GM15510 (cell line): ENCODE measurements around the gene LPP.

Experiments used
- POLR2A ChIP-seq: IDR thresholded peaks from 3 replicates; pipeline ENCODE4 v1.6.1; 2011; ENCODE audit warnings: borderline replicate concordance; ENCODE audit not compliant: insufficient read length; ENCODE audit errors: extremely low read depth

The LPP gene

GRCh38 chr3:188292251-188292650 is 138.3 kb downstream of the LPP start:
- TF ChIP-seq POLR2A = no peak

GRCh38 chr3:188292827-188293226 is 138.9 kb downstream of the LPP start:
- TF ChIP-seq POLR2A = no peak

GRCh38 chr3:188294113-188294512 is 140.2 kb downstream of the LPP start:
- TF ChIP-seq POLR2A = no peak

- no peak for TF ChIP-seq POLR2A
Measured at GRCh38 chr3:188294823-188295487, 141.0 kb downstream of the LPP start.

GRCh38 chr3:188295876-188296275 is 141.9 kb downstream of the LPP start:
- TF ChIP-seq POLR2A = no peak

- TF ChIP-seq POLR2A = no peak
Measured at GRCh38 chr3:188296761-188297612, 143.0 kb downstream of the LPP start.

GRCh38 chr3:188298585-188298984 is 144.6 kb downstream of the LPP start:
- TF ChIP-seq POLR2A = no peak

- TF ChIP-seq POLR2A = no peak
Measured at GRCh38 chr3:188299068-188299467, 145.1 kb downstream of the LPP start.

- no peak for TF ChIP-seq POLR2A
Measured at GRCh38 chr3:188299708-188300107, 145.8 kb downstream of the LPP start.

GRCh38 chr3:188301147-188301546 is 147.2 kb downstream of the LPP start:
- no peak for TF ChIP-seq POLR2A

- TF ChIP-seq POLR2A = no peak
Measured at GRCh38 chr3:188303286-188303799, 149.4 kb downstream of the LPP start.

- TF ChIP-seq POLR2A = no peak
Measured at GRCh38 chr3:188303823-188304222, 149.9 kb downstream of the LPP start.

- no peak for TF ChIP-seq POLR2A
Measured at GRCh38 chr3:188304501-188304900, 150.5 kb downstream of the LPP start.

GRCh38 chr3:188305220-188305619 is 151.3 kb downstream of the LPP start:
- TF ChIP-seq POLR2A = no peak

GRCh38 chr3:188306435-188307005 is 152.6 kb downstream of the LPP start:
- no peak for TF ChIP-seq POLR2A
